ENCODE data around the gene LEFTY2.

DNA sequence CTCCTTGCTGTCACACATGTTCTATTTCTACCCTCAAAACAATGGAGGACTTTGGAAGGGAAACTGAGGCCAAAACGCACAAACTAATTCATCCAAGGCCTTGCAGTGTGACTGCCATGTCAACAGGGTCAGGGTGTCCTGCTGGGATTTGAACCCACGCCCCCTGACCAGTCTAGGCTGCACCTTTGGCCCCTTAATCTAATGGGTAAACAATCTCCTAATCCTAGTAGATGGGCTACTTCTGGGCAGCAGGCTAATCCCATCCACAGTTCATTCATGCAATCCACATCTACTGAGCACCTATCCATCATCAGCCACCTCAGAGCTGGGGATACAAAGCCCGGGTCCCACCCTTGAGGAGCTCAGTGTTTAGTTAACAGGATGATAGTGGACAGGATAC, 17.0 kb upstream of the LEFTY2 start:
- TF ChIP-seq JUND (IDR thresholded peaks at IDR 0.05) (no peak), REST (IDR thresholded peaks at IDR 0.05) (no peak), MAX (IDR thresholded peaks at IDR 0.05) (no peak), YY1 (IDR thresholded peaks at IDR 0.05) (no peak), FOXA1 (IDR thresholded peaks at IDR 0.05) (no peak), RAD21 (IDR thresholded peaks at IDR 0.05) (no peak), EGR1 (IDR thresholded peaks at IDR 0.05; ENCODE audit: low read depth in 2 of 2) (no peak), GABPA (IDR thresholded peaks at IDR 0.05 in 1 of 2, conservative IDR thresholded peaks at IDR 0.05 in 1 of 2) (no peak), SP1 (IDR thresholded peaks at IDR 0.05) (no peak), ZBTB33 (IDR thresholded peaks at IDR 0.05) (no peak), FOXA2 (IDR thresholded peaks at IDR 0.05) (no peak), TAF1 (conservative IDR thresholded peaks at IDR 0.05) (no peak)
- TF ChIP-seq, protein P1, sequence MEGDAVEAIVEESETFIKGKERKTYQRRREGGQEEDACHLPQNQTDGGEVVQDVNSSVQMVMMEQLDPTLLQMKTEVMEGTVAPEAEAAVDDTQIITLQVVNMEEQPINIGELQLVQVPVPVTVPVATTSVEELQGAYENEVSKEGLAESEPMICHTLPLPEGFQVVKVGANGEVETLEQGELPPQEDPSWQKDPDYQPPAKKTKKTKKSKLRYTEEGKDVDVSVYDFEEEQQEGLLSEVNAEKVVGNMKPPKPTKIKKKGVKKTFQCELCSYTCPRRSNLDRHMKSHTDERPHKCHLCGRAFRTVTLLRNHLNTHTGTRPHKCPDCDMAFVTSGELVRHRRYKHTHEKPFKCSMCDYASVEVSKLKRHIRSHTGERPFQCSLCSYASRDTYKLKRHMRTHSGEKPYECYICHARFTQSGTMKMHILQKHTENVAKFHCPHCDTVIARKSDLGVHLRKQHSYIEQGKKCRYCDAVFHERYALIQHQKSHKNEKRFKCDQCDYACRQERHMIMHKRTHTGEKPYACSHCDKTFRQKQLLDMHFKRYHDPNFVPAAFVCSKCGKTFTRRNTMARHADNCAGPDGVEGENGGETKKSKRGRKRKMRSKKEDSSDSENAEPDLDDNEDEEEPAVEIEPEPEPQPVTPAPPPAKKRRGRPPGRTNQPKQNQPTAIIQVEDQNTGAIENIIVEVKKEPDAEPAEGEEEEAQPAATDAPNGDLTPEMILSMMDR (IDR thresholded peaks at IDR 0.05; ENCODE audit: low read depth, low read length, missing input control): no peak
- TF ChIP-seq, protein P2, sequence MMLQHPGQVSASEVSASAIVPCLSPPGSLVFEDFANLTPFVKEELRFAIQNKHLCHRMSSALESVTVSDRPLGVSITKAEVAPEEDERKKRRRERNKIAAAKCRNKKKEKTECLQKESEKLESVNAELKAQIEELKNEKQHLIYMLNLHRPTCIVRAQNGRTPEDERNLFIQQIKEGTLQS (IDR thresholded peaks at IDR 0.05): no peak
